NCI-H1417 (cell line): ENCODE measurements around the gene TJP3.
"Not testable (repeated sequence)": the region's sequence is repeated elsewhere in the genome, so short reads cannot be mapped to it uniquely, and the experiment has no call there.

Experiments
- DNase-seq, 3 experiments: peaks; one replicate each; lab custom pipeline; 2025; lab: John Stamatoyannopoulos, UW

Gene TJP3

DNA sequence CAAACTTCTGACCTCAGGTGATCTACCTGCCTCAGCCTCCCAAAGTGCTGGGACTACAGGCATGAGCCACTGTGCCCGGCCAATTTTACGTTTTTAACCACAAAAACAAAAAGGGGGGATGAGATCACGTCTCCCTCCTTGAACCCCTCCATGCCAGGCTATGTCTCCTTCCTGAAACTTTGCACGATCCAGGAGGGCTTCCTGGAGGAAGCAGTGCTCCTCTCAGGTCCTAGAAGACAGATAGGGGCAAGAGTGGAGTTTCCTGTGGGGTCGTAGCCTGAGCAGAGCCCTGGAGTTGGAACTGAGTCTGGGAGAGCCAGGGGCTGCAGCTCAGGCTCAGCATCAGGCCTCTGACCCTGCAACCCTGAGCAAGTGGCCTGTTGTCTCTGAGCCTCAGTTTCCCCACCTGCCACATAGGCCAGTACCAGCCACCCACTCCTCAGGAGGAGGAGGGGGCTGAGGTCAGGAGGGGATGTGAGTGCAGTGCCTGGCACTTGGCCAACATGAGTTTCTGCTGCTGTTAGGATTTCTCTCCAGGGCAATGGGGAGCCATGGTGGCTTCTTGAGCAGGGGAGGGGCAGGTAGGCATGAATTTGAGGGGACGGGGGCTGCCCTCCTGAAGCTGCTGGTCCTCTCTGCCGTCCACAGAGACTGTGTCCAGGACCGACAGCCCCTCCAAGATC is 37.3 kb downstream of the TJP3 start:
- no peak for DNase-seq

DNA sequence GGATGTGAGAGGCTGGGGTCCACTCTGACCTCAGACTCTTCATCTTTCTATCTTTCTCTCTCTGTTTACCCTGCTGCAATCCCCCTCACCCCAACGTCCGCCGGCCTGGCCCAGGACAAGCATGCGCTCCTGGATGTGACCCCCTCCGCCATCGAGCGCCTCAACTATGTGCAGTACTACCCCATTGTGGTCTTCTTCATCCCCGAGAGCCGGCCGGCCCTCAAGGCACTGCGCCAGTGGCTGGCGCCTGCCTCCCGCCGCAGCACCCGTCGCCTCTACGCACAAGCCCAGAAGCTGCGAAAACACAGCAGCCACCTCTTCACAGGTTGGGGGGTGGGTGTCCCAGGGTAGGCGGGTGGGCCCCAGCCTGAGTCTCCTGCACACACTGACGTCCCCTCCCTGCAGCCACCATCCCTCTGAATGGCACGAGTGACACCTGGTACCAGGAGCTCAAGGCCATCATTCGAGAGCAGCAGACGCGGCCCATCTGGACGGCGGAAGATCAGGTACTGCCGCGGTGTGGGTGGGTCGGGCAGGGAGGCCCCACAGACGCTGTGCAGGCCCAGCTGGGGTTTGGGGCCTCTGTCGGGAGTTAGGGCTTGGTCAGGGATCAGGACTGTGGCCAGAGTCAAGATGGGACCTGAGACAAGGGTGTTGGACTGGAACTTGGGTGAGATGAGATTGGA is 38.3 kb downstream of the TJP3 start:
- no peak for DNase-seq

DNA sequence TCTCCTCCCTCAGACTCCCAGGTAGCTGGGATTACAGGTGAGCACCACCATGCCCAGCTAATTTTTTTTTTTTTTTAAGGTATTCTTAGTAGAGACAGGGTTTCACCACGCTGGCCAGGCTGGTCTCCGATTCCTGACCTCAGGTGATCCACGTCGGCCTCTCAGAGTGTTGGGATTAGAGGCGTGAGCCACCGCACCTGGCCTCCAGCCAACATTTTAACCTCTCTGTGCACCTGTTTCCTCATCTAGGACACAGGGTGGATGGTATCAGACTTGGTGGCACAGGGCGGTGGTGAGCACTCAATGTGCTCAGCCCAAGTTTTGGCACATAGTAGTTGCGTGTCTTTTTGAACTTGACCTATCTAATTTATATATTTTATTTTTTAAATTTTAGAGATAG is 40.8 kb downstream of the TJP3 start:
- DNase-seq: no peak

- DNase-seq: no peak
Measured at GRCh38 chr19:3750211-3750610, 42.0 kb downstream of the TJP3 start.

GRCh38 chr19:3751236-3751635 is 43.1 kb downstream of the TJP3 start:
- DNase-seq: no peak

DNA sequence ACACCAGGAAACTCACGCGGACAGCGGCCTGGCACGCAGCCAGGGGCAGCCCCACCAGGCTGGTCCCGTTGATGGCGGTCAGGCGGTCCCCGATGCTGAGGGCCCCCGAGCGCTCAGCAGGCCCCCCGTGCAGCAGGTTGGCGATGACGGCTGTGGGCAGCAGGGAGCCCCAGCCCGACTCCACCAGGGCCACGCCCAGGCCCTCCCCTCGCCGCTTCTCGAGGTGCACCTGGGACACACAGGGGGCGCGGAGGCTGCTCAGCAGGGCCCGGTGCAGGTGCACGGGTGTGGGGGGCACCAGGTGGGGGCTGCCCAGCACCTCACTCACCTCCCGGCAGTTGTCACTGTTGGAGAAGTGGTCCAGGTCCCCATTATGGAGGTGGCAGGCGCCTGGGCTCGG is 44.3 kb downstream of the TJP3 start:
- no peak for DNase-seq

GRCh38 chr19:3753631-3754410 is 45.6 kb downstream of the TJP3 start:
- DNase-seq: no peak

- DNase-seq: not testable (repeated sequence)
Measured at GRCh38 chr19:3757705-3758104, 49.5 kb downstream of the TJP3 start.

DNA sequence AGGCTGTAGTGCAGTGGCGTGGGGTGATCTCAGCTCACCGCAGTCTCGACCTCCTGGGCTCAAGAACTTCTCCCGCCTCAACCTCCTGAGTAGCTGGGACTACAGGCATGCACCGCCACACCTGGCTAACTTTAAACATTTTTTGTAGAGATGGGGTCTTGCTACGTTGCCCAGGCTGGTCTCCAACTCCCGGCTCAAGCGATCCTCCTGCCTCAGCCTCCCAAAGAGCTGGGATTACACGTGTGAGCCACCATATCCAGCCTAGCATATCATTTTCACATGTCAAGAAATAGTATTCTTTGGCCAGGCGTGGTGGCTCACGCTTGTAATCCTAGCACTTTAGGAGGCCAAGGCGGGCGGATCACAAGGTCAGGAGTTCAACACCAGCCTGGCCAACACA is 50.1 kb downstream of the TJP3 start:
- not testable (repeated sequence) for DNase-seq

DNA sequence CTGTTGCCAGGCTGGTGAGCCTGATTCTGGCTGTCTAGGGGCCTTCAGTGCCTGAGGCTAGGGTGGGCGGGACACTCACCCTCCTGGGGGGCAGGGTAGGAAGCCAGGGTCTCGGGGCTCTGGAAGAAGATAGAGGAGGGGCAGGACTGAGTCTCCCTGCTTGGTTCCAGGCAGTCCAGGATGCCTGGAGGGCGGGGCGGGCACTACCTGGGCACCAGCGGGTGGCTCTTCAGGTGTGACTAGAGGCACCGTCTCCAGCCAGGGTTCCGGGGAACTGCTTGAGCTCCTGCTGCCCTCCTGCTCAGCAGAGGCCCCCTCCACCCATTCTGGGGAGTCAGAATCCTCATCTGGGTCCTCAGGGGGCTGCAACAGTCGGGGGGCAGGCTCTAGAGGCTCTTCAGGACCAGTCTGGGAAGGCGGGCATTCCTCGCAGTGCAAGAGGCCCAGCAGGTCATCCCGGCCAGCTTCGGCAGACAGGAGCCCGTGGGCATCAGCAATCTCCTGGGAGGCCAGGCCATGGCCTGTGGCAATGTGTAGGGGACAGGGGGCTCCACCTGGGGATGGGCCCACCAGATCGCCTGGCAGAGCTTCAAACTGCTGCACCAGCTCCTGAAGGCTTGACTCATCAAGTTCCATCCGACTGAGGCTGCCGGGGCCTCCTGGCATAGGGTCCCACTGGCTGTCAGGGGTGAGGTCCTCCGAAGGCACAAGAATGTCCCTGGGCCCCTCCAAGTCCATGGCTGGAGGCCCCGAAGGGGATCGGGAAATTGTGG is 51.5 kb downstream of the TJP3 start:
- no peak for DNase-seq

DNA sequence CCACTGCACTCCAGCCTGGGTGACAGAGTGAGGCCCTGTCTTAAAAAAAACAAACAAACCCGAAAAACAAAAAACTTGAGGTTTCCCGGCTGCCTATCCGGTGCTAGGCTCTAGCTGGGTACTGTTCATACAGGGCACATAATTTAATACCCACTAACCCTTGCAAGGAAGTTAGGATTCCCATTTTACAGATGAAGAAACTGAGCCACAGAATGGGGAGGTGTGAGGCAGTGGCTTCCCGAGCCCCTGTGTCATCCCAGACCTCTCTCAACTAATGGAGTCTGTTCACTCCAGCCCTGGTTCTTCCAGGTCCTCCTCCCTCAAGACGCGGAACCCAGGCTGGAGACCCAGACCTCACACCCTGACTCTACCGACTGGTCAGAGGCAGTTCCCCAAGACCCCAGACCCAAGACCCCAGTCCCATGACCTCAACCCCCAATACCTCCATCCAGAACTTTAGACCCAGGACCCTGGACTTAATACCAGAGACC is 52.7 kb downstream of the TJP3 start:
- DNase-seq: peak in 2 of 3 experiments; percentile 41 to 54

GRCh38 chr19:3761382-3762129 is 53.4 kb downstream of the TJP3 start, which contains the start of gene APBA3:
APBA3 (minus strand) TSS chr19:3761692; CDS start chr19:3760264, 1,428 bp downstream.
- DNase-seq: peak; percentile 85 to 94 (median 93)

GRCh38 chr19:3762130-3762473 is 53.9 kb downstream of the TJP3 start:
- DNase-seq: no peak

GRCh38 chr19:3762501-3763459 is 54.6 kb downstream of the TJP3 start, which contains the start of gene MRPL54:
MRPL54 (plus strand) TSS chr19:3762682; CDS start chr19:3762701, 19 bp downstream.
- DNase-seq: peak; percentile 99 to 100 (median 100)

GRCh38 chr19:3765121-3765520 is 56.9 kb downstream of the TJP3 start:
- no peak for DNase-seq

- DNase-seq: not testable (repeated sequence)
Measured at GRCh38 chr19:3765757-3766156, 57.6 kb downstream of the TJP3 start.

- DNase-seq: no peak
Measured at GRCh38 chr19:3766520-3766919, 58.3 kb downstream of the TJP3 start.

DNA sequence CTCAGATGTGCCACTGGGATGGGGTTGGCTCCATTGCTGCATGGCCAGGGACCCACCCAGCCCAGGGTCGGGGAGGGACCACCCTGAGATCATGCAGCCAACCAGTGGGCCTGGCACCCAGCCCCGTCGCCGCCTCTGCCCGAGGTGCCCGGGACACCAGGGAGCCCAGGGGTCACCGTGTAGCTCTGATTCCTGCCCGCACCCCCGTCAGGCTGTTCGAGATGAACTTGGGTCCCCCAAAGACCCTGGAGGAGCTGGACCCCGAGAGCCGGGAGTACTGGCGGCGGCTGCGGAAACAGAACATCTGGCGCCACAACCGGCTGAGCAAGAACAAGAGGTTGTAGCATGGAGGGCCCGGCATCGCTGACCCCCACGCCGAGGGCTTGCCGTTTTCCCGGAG is 58.9 kb downstream of the TJP3 start:
- DNase-seq: no peak

- no peak for DNase-seq
Measured at GRCh38 chr19:3768015-3768747, 60.0 kb downstream of the TJP3 start.
